Measurements from ENCODE around the gene PAM16. TPM values are rescaled to one million over a fixed set of nuclear protein-coding genes. Genes with fewer than 3 reads are reported as not detected.

The PAM16 gene
- total and polyA plus RNA-seq, 9 of the 15 experiments (the other 6 are each of a cell fraction or from before 2014, with no cell fraction given) = 38.7 to 273 (median 79.3) TPM

DNA sequence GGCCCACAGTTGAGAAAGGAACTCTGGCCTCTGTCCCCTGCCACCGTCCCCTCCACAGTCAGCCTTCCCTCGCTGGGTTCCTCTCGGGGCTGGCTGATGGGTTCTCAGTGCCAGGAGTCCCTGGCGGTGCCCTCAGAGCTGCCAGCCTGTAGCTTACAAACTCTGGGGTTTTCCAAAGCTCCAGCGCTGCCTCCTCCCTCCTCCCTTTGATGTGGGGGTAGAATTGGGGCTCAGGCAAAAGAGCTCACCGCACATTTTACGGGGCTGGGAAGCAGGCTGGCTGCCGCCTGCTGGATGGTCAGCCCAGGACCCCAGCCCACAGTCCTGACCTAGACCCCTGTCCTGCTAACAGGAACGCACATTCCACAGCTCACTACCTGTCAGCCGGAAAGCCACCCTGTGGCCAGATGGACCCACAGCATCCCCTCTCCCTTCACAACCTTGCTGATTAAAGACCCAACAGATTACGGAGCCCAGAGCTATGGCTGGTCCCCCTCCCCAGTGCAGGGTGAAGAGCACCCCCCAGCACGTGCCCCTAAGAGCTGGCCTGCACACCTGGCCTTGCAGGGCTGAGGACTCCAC, 26.5 kb upstream of the PAM16 start:
- peaks cover 27 to 84% of the 10 kb centered on the region in 2 experiments for H3K4me1 ChIP-seq (replicated peaks in 1 of 2; ENCODE audit: control insufficient read depth in 2 of 2, insufficient read depth in 2 of 2, low read length in 2 of 2)
- H3K79me2 ChIP-seq (ENCODE audit: control insufficient read depth, insufficient read depth, low read length) = peaks cover 5% of the 10 kb centered on the region; the same call in 2 of the 3 replicates
- H3K4me2 ChIP-seq (ENCODE audit: insufficient read depth, low read length) = no peak overlapping the region
- H3K27ac ChIP-seq (ENCODE audit: extremely low read depth, low read depth, low read length) = no peak overlapping the region
- H3K9ac ChIP-seq (ENCODE audit: insufficient read depth in 1 of 2, low read depth in 2 of 2, low read length in 2 of 2) = peak overlapping the region in 1 of 2 experiments; percentile 23; a peak in 1 of 4 replicates
- in situ Hi-C loops (cut with MboI) = no loop called here
- peaks cover 4% of the 10 kb centered on the region; the same call in 1 of the 2 replicates for H4K20me1 ChIP-seq (replicated peaks; ENCODE audit: control insufficient read depth, insufficient read depth, low read length)
- POLR2A ChIA-PET = interaction anchor here (0.5 to 0.7 kb wide), 3 partner anchors 26 to 743 kb away, joined by 3 to 4 read pairs (median 3); no protein-coding TSS in a partner anchor
- intact Hi-C loops (cut with micrococcal nuclease) = no loop called here
- no peak for TF ChIP-seq BDP1 (IDR thresholded peaks at IDR 0.05; ENCODE audit: insufficient read depth, insufficient read length)
- TF ChIP-seq EWSR1 (IDR thresholded peaks at IDR 0.05; ENCODE audit: borderline replicate concordance, low read depth, partially characterized antibody) = no peak
- TF ChIP-seq, protein P1, sequence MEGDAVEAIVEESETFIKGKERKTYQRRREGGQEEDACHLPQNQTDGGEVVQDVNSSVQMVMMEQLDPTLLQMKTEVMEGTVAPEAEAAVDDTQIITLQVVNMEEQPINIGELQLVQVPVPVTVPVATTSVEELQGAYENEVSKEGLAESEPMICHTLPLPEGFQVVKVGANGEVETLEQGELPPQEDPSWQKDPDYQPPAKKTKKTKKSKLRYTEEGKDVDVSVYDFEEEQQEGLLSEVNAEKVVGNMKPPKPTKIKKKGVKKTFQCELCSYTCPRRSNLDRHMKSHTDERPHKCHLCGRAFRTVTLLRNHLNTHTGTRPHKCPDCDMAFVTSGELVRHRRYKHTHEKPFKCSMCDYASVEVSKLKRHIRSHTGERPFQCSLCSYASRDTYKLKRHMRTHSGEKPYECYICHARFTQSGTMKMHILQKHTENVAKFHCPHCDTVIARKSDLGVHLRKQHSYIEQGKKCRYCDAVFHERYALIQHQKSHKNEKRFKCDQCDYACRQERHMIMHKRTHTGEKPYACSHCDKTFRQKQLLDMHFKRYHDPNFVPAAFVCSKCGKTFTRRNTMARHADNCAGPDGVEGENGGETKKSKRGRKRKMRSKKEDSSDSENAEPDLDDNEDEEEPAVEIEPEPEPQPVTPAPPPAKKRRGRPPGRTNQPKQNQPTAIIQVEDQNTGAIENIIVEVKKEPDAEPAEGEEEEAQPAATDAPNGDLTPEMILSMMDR (IDR thresholded peaks at IDR 0.05 in 2 of 3, conservative IDR thresholded peaks at IDR 0.05 in 1 of 3; ENCODE audit: insufficient read depth in 2 of 3, low read depth in 1 of 3, low read length in 3 of 3) = 0 out of 6 replicates have a peak, but pooled peaks of 2 of the 3 experiments have one; percentile 1 to 23
- no peak for TF ChIP-seq ZFPM2 (CRISPR knock-in tag; IDR thresholded peaks at IDR 0.05)
- TF ChIP-seq, protein P2, sequence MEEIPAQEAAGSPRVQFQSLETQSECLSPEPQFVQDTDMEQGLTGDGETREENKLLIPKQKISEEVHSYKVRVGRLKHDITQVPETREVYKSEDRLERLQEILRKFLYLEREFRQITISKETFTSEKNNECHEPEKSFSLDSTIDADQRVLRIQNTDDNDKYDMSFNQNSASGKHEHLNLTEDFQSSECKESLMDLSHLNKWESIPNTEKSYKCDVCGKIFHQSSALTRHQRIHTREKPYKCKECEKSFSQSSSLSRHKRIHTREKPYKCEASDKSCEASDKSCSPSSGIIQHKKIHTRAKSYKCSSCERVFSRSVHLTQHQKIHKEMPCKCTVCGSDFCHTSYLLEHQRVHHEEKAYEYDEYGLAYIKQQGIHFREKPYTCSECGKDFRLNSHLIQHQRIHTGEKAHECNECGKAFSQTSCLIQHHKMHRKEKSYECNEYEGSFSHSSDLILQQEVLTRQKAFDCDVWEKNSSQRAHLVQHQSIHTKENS (CRISPR knock-in tag; IDR thresholded peaks at IDR 0.05) = no peak
- TF ChIP-seq PURB (CRISPR knock-in tag; IDR thresholded peaks at IDR 0.05; ENCODE audit: low read depth) = no peak
- H2AFZ ChIP-seq (ENCODE audit: low read depth, low read length) = no peak overlapping the region
- H3K9me3 ChIP-seq (replicated peaks; ENCODE audit: control insufficient read depth, insufficient read depth, low read depth, low read length) = no peaks in the 10 kb centered on the region
- FAIRE-seq (peak; percentile 48), ATAC-seq (no peak), DNase-seq (ENCODE audit: extremely low read depth in 1 of 4, low spot score in 3 of 4) (no peak)
- H3K36me3 ChIP-seq (ENCODE audit: control insufficient read depth, insufficient read depth, low read length) = peaks cover 15% of the 10 kb centered on the region; the same call in 1 of the 3 replicates
- no peak overlapping the region for H3K4me3 ChIP-seq
- 78% methylated on average over 11 of the region's 12 CpGs for WGBS (ENCODE audit: insufficient coverage, low coverage, missing lambda C conversion rate)
- H3K27me3 ChIP-seq (ENCODE audit: control insufficient read depth in 2 of 2, insufficient read depth in 2 of 2, low read length in 2 of 2) = no peaks in the 10 kb centered on the region
- no TSS peak for BruUV-seq (replicated peaks)
- peaks cover 5% of the 10 kb centered on the region for H3K9me1 ChIP-seq (ENCODE audit: control insufficient read depth, insufficient read depth, low read length)
- CTCF ChIA-PET (ENCODE audit: low intra/inter-chr PET ratio) = no interaction called here

Measured in K562 (cell line).